A204.1 (cell line): ENCODE results near the gene AGK.
"Not testable (repeated sequence)": the region's sequence is repeated elsewhere in the genome, so short reads cannot be mapped to it uniquely, and the experiment has no call there.

ENCODE experiments used
- FAIRE-seq: peaks from 2 replicates; lab custom pipeline; 2012; peaks lifted over from hg19 to GRCh38; lab: Jason Lieb, UNC

AGK gene

DNA sequence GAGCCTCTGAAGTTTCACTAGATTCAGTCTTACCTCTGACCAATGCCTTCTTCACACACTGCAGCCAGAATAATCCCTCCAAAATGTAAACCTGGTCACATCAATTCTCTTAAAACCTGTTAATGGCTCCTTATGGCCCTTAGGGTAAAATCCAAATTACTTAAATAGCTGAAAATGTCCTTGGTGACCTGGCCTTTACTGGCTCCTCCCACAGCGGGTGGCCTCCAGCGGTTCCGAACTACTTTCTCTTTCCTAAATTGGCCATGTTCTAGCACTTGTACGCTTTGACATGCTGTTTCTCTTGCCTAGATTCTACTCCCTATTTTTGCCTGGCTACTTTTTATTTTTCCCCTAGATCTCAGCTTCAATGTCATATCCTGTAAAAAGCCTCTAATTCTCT, 36.1 kb downstream of the AGK start:
- no peak for FAIRE-seq

DNA sequence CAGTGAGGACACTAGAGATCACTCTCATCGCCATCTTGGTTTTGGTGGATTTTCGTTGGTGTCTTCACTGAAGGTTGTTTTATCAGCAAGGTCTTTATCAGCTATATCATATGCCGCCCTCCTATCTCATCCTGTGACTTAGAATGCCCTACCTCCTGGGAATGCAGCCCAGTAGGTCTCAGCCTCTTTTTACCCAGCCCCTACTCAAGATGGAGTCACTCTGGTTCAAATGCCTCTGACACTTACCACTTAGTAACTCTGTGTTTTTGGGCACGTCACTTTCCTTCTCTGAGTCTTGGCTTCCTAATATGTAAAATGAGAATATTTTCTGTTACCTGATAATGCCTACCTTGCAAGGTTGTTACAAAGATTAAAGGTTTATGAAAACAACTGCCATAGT, 37.7 kb downstream of the AGK start:
- FAIRE-seq: peak; percentile 6

DNA sequence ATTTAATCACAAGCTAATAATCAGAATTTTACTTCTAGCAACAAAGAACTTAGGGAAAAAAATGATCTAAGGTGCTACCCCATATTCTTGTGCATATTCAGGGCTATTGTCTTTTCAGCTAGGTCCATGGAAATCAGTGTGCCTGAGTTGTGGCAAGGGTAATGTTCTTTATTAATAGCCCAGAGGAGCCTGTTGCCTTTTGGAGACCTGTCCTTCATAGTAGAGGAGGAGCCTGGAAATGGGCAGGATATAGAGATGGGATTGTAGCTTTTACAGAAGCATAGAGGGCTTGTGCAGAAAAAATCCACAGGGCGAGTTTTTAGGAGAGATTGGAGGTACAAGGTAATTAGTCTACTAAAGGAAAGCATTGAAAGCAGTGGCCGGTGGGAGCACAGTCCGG, 38.9 kb downstream of the AGK start:
- FAIRE-seq: peak; percentile 23

DNA sequence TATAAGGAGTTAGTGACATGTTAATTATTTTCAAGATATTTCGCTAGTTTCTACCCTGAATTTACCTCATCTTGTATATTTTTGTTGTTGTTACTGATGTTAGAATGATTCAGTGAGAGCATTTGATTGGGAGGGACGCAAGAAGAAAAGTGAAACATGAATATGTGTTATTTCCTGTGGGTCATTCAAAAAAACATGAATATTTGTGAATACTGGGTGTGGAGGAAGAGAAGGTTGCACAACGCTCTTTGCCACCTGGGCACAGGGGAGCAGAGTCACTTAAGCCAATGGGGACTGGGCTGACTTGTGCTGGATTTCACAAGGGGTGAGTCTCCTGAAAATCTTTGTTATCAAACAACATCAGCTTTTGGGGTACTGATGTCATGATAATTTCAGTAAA, 39.5 kb downstream of the AGK start:
- FAIRE-seq: no peak

DNA sequence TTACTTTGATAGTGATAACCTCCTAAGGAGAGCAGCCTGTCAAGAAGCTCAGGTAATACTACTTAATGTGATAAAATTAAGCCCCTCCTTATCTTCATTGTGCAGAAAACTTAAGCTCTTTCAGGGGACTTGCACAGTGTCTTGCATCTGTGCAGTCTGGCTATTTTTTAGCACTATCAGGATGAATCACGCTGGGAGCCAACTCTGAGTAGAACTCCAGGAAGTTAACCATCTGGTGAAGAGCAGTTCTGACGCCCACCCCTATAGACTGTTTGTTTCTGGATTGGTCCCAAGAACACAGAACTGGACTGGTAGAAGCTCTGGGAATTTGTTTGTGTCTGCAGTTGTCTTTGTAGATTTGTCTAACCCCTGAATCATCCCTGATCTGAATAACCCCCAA, 41.9 kb downstream of the AGK start:
- no peak for FAIRE-seq

DNA sequence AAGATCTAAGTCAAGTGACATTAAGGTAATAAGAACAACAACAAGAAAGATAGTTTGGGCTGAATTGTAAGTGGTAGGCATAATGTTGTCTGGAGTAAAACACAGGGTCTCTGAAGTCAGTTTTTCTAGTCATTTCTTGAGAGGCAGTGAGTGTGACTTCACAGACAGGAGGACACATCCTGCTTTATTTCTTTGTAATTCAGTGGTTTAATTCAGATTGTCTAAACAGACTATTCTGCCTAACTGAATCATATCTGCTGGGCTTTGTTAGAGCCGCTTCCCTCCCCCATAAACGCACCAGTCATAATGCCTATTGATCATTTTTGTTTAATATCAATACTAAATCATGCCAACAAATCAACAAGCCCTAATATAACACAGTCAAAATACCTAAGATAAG, 46.8 kb downstream of the AGK start:
- FAIRE-seq: no peak

DNA sequence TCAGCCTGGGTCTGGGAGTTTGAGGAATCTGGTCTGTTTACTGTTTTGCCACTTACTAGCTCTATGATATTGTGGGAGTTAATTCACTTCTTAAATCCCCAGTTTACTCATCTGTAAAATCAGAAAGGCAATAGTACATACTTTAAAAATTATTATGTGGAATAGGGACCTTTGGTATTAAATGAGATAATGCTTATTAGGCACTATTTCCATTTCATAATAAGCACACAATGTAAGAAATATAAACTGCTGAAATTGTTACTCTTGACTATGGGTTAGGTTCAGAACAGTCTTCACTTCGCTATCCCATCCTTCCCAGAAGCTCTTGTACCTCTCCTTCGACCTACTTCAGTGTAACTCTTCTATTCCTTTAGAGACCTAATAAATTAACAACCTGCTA, 47.2 kb downstream of the AGK start:
- no peak for FAIRE-seq

DNA sequence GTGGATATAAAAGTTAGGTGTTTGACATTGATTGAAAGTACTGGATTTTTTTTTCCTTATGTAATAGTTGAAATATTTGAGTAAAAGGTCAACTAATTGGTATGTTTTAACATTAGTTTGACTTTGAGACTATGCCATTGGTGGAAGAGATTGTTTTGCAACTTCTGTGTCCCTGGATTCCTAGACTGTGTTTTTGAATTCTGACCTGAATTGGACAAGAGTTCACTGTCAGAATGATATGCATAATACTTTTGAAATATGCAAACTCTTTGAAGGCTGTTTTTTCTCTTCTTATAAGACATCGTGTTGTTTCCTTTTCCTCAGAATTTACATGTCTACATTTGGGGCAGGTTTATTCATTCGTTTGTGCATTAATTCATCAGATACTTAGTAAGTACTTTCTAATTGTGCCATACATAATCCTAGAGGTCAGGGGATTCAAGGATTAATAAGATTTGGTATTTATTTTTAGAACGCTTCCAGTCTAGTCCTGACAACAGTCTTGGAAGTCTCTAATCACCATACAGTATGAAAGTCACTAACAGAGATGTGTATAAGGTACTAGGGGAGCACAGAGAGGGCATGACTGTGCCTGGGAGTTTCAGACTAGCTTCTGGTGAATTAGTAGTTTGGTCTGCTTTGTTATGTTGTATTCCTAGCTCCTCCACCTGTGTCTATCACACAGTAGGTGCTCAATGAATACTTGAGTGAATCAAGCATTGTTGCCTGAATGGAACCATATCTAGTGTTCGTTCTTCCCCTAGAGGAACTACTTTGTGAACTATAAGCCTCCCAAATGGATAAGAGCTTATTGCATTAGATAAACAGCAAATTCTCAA, 49.2 kb downstream of the AGK start:
- FAIRE-seq: no peak

DNA sequence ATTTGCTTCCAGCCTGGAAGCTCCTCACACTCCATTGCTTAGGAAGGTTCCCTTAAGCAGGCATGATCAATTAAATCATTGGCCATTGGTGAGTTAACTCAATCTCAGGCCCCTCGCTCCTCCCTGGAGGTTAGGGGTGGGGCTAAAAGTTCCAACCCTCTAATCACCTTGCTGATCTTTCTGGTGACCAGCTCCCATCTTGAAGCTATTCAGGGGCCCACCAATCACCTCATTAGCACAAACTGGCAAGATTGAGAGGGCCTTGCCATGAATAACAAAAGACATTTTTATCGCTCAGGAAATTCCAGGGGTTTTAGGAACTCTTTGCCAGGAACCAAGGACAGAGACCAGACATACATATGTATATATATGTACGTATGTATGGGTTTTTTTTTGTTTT, 58.4 kb downstream of the AGK start:
- FAIRE-seq: no peak

DNA sequence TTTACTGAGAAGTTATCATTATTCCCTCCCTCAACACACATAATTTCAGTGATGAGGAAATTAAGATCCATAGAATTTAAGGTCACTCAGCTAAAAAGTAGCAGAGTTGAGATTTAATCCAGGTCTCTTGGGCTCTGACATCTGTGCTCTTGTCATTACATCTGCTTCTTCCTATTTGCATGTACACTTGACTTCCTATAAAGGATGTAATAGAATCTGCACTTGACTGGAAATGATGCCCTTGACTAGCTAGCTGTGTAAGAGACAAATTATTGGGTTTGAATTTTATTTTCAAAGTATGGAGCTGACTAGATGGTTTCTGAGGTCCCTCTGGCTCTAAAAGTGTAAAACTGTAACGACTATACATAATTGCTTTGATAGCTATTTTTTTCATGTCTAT, 59.5 kb downstream of the AGK start:
- no peak for FAIRE-seq

DNA sequence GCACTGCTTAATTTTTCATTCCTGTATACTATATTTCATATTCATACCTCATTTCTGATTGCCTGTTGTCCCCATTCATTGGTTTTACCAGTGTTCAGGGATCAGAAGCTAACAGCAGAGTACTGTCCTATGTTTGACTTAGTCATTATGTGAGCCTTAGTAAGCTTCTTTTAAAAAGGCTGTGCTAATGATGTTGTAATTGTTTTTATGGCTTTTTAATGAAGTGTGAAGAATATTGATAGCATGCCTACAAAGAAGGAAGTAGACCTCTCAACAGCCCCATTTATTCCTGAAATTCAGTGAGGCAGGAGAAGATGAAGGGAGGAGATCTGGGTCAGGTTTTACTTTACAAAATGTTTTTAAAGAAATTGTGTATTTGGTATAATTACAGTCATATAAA, 61.7 kb downstream of the AGK start:
- no peak for FAIRE-seq

DNA sequence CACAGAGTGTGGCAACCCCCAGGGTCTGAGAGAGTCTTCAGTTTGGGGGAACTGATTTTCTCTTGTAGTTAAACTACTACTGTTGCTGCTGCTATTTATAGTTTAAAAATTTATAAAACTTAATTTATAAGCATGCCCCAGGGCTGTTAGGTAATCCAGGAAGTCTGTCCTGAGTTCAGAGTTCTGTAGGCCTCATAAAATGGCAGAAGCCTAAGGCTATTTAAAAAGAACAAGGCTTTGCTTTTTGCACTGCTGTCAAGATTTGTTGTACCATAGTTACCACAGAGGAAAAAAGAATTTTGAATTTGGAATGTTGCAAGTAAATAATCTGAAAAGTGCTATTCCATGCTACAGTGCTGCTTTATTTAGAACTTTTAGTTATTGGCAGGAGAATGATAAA, 66.1 kb downstream of the AGK start:
- no peak for FAIRE-seq

DNA sequence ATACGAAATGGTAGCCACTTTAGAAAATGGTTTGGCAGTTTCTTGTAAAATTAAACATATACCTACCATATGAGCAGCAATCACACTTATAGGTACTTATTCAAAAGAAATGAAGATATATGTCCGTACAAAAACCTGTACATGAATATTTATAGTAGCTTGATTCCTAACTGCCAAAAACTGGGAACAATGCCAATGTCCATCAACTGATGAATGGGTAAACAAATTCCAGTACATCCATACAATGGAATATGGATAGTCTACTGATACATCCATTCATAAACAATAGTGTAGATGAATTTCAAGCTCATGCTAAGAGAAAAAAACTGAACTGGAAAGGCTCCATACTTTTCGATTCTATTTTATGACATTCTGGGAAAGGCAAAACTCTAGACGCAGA, 68.5 kb downstream of the AGK start:
- FAIRE-seq: no peak

DNA sequence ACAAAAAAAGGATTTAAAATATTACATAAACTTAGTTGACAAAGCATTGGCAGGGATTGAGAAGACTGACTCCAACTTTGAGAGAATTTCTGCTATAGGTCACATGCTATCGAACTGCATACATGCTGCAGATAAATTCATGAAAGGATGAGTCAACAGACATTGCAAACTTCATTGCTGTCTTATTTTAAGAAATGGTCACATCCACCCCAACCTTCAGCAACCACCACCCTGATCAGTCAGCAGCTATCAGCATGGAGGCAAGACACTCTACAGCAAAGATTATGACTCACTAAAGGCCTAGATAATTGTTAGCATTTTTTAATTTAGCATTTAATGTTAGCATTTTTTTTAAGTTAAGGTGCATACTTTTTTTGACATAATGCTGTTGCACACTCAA, 73.6 kb downstream of the AGK start:
- FAIRE-seq: no peak

DNA sequence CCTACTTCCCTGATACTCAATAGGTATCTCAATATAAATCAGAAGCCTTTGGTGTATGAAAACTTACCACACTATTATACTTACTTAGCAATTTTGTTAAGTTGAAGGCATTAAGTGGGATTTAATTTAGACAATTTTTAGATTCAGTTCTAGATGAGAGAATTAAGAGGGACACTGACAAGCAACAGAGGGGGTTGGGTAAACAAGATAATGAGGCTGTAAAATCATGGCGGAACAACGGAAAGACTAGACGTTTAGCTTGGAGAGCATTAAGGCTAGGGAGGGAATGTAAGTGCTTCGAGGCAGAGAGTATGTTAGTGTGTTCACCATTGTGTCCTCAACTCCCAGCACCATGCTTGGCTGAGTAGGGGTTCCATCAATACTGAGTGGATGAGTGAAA, 79.4 kb downstream of the AGK start:
- FAIRE-seq: no peak

DNA sequence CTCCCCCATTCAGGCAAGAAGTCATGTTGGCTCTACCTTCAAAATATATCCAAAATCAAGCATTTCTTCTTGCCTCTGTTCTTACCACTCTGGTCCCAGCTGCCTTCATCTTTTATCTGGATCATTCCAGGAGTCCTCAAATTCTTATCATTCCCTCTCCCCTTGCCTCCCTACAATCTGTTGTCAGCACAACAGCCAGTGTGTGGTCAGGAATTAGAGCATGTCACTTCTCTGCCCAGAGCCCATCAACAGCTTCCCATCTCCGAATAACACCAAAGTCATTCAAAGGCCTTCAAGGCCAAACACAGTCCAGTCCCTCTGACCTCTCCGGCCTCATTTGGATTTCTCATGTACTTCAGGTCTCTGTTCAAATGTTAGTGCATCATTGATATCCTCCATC, 80.3 kb downstream of the AGK start:
- FAIRE-seq: no peak

DNA sequence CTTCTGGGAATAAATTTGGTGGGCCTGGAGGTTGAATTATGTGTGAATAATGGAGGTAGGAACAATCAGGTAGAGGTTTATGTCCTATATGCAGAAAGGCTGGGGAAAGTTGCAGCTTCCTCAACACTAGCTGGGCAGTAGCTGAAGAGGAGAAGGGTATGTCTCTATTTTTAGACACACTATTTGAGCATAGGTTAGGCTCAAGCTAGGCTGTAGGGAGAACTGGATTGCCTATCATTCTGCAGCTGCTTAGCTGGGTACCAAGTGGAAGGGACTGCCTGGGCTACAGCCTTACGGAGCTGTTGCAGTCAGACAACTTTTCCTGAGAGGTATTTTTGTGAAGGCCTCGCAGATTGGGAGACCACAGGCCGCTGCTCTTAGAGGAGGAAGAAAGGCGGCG, 82.9 kb downstream of the AGK start:
- no peak for FAIRE-seq

DNA sequence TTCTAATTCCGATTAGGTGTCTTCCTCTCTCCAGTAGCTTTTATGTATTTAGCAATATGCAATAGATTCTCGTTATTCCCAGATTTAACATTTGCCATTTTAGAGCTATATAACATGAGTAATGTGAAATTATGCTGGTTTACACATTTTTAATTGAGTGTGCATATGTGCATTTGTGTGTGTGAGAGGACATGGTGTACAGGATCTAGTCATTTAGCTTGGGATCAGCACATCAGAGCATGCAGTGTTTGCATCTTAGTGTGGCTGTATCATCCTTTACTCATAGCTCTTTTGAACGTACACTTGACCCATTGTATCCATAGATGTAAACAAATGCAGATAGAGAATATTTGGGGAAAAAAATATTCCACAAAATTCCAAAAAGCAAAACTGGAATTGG, 84.8 kb downstream of the AGK start:
- no peak for FAIRE-seq

DNA sequence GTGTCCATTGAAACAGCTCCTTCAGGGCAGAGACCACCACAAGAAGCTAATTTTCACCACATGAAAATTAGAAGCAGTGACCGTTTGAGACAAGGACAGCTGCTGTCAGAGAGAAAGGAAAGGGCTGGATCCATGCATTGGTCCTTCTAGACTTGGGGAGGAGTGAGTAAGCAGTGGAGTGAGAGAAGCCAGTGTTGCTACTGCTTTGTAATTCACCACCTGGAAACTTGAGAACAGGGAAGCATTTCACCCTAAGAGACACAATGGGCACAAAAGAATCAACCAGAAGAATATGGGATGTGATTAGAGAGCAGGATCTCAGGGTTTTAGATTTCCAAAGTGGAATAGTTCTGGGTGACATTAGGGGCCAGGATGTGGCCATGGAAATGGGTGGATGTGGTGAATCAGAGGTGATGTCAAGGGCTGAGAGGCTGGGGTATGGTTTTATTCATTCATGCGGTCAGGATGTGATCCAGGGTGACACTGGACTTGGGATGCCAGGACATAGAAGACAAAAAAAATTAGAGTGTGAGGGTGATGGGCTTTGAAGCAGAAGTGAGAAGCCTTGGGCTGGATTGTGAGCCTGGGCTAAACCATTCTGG, 89.1 kb downstream of the AGK start:
- no peak for FAIRE-seq

DNA sequence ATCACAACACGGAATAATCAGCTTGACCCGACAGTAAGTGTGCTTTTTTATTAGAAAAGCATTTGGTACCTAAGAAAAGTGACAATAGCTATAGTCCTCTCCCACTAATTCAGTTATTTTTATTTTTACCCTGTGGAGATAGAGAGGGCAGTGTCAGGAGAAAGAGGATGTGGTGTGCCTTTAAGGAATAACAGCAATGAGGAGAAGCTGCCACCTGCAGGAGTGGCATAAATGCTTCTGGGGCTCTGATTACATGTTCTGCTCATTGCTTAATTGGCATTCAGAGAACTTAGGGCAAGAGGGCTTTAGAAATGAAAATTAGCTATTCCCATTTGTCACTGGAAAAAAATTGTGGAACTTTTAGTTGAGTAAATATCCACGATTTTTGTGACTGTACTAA, 90.7 kb downstream of the AGK start:
- no peak for FAIRE-seq

DNA sequence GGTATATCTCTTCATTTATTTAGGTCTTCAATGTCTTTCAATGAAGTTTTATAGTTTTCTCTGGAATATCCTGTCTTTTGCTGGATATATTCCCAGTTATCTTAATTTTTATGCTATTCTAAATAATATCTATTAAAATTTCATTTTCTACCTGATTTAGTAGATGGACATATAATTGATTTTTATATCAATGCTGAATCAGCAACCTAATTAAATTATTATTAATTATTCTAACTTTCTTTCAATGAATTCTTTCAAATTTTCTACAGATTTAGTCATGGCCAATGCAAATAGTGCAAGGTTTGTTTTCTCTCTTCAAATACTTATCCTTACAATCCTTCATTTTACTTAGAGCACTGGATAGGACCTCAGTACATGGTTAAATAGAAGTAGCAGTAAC, 94.0 kb downstream of the AGK start:
- peak; percentile 83 for FAIRE-seq

DNA sequence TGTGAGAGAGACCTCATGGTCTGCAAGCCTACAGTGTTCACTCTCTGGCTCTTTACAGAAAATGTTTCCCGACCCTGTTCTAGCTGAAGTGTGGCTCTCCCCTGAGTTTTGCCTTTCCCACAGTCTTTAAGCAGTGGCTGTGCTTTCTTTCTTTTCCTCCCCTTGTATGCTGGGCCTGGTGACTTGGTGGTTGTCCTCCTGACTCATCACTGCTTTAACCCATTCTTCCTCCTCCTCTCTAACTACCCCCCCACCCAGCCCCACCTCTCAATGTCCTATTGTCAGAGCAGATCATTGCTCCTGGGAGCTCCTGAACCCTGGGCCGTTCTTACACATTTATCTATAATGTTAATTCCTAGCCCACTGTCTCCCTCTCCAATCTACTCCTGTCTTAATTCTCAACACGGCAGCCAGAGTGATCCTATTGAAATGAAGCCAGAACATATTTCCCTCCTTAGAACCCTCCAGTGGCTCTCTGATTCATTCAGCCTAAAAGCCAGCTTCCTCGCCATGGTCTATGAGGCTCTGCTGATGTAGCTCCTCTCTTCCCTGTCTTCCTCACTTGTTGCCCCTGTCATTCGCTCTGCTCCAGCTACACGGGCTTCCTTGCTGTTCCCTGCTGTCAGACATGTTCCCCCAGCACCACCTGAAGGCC, 95.7 kb downstream of the AGK start:
- no peak for FAIRE-seq

DNA sequence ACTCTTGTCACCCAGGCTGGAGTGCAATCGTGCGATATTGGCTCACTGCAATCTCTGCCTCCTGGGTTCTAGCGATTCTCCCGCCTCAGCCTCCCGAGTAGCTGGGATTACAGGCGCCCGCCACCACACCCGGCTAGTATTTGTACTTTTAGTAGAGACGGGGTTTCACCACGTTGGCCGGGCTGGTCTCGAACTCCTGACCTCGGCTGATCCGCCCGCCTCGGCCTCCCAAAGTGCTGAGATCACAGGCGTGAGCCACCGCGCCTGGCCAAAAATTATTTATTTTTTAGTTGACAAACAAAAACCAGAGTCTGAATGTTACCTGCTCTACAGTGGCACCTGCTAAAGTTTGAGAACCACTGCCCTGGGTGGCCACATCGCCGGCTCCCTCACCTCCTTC, 96.5 kb downstream of the AGK start:
- FAIRE-seq: not testable (repeated sequence)
